GM12865 (cell line): Measurements from ENCODE around the gene CCDC27.

ENCODE experiments used
- DNase-seq: peaks from one replicate; pipeline ENCODE4 v3.0.0; 2010; ENCODE audit warnings: low read depth
- H3K4me3 ChIP-seq: 2 replicates; pipeline ENCODE4 v1.5.1; 2011; ENCODE audit warnings: mild to moderate bottlenecking, low read depth, low read length, control low read depth
- CTCF ChIP-seq: IDR thresholded peaks from 2 replicates; pipeline ENCODE4 v1.5.1; 2011; ENCODE audit warnings: low read length, control low read depth, low read depth, inconsistent platforms; ENCODE audit not compliant: insufficient read depth; ENCODE audit errors: missing control alignments

CCDC27 gene

DNA sequence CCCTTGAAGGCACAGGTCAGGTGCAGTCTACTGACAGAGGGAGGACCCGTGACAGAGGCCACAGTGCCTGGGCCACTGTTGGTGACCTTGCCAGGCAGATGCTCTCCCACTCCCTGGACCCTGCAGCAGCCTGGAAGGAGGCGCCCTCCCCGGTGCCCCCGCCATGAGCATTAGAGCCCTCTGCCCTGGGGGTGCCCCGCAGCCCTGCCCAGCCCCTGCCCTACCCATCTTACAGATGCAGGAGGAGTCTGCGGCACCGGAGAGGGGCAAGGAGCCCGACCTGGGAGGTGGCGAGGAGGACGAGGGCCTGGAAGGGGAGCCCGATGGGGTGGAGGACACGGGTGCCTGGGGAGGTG lies 10.6 kb downstream of the CCDC27 start:
- TF ChIP-seq CTCF = no peak
- H3K4me3 ChIP-seq = no peak overlapping the region
- no peak for DNase-seq

GRCh38 chr1:3763351-3764125 lies 11.3 kb downstream of the CCDC27 start:
- no peak overlapping the region for H3K4me3 ChIP-seq
- DNase-seq = no peak
- TF ChIP-seq CTCF = no peak

DNA sequence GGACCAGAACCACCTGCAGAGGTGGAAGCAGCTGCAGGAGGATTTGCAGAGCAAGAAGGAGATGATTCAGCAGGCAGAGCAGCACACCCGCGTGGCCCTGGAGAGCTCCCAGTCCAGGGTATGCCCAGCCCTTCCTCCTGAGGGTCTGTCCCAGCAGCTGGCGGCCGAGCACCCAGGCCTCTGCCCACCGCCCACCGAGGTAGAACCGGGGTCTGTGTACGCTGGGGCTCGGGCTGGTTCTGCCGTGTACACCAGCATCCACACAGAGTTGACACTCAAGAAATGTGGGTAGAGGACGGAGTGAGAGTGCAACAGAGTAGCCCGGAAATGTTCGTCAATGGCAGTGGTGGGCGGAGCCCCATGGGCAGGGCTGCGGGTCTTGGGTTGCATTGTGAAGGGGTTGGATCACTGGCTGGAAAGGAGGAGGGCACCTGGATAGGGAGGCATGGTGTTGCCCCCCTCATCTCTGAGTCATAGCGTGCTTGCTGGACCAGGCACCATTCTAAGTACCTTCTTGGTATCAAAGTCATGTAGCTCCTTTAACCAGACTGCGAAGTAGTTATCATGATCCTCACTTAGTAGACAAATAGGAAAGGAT lies 15.2 kb downstream of the CCDC27 start:
- no peak overlapping the region for H3K4me3 ChIP-seq
- no peak for TF ChIP-seq CTCF
- no peak for DNase-seq

GRCh38 chr1:3768811-3769390 lies 16.7 kb downstream of the CCDC27 start:
- H3K4me3 ChIP-seq = no peak overlapping the region
- TF ChIP-seq CTCF = no peak
- DNase-seq = no peak

DNA sequence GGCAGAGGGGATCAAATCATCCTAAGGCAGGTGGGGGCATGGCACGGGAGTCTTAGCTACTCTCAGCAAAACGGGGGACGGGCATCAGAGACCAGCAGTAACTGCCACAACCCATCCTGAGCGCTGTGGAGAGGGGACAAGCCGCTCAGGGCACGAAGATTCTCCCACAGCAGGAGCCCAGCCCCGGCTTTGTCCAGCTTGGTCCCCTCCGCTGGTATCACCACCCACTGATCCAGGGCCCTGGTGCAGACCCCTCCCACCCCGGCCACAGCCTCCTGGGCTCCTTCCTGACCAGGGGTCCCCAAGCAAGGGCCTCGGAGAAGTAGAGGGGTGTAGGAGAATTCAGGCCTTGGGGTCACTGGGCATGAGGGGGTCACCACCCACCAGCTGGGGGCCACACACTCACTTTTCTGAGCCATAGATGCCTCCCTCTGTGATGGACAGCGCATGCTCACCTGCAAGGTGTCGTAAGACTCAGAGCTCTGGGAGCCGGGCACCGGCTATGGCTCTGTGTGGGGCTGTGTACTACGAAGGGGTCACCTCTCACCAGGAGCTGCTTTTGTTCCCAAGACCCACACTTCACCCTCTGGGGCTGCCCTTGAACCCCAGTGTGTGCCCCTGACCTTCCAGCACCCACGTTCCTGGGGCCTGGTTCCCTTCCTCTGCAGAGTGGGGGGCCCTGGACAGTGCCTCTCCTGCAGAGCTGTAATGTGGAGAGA lies 18.0 kb downstream of the CCDC27 start:
- no peak for DNase-seq
- TF ChIP-seq CTCF = no peak
- no peak overlapping the region for H3K4me3 ChIP-seq

DNA sequence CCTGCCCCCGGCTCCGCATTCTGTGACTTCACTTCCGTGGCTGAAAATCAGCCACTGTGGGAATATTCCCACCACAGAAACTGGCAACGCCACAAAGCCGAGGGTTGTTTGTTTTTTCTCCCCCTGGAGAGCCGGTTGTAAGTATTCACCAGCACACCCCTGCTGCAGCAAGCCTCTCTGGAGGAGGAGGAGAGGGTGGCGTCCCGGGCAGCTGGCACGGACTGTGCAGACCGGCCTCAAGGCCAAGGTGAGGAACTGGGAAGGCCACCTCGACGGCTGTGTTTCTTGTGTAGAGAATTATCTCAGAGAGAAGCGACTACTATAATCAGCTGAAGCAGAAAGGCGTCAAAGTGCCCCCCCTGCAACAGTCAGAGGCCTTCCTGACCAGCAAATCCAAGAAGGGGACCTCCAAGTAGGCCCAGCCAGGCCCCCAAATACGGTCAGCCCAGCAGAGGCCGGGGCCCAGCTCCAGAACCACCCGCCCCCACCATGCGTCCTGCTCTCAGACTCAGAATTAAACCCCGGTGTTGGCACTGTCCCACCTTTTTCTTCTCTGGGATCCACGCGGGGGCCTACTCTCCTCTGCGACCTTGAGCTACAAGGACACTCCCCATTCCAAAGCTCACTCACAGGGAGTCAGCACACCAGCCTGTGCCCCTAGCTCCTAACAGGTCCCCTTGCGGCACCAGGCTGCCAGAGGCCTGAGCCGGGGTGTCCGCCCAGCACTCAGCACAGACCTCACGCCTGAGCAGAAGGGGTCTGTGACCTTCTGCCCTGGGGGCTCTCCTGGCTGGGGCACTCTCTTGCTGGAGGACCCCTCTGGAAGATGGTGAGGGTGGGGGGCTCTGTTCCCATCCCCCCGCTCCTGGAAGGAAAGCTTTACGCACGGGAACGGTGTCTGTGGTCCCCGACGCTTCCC lies 19.1 kb downstream of the CCDC27 start:
- DNase-seq = no peak
- peak overlapping the region; percentile 64 for H3K4me3 ChIP-seq
- TF ChIP-seq CTCF = no peak
